Adrenal gland (tissue), 12 donors: ENCODE results near the gene PPY. TPM values are rescaled to one million over a fixed set of nuclear protein-coding genes. Genes with fewer than 3 reads are reported as not detected.

Experiments used
- DNase-seq, 7 donors: peaks; one replicate each; pipeline ENCODE4 v3.0.0-alpha.2; 2019 to 2020
- H3K27ac ChIP-seq, 5 donors: fragments of 200-600 bp; sonication (generic) in 4 of 5; 1 replicate in 3 of 5; 2 replicates in 2 of 5; pipeline versions ENCODE4 v1.5.1 to v1.8.0; 2016 to 2020; ENCODE audit warnings: mild to moderate bottlenecking in 1 of 5
- H3K27me3 ChIP-seq: fragments of 200-600 bp; 2 replicates; pipeline ENCODE4 v1.8.0; 2021
- H3K36me3 ChIP-seq, 2 donors: fragments of 200-600 bp; replicated peaks in 1 of 2; 1 replicate in 1 of 2; 2 replicates in 1 of 2; pipeline versions ENCODE4 v1.5.1 to v1.8.0; 2018 to 2022
- H3K4me1 ChIP-seq, 2 donors: fragments of 200-600 bp; replicated peaks in 1 of 2; 1 replicate in 1 of 2; 2 replicates in 1 of 2; pipeline versions ENCODE4 v1.5.1 to v1.8.0; 2018 to 2021
- H3K4me3 ChIP-seq, 4 donors: fragments of 200-600 bp; sonication (generic) in 3 of 4; one replicate each; pipeline ENCODE4 v1.5.1; 2016 to 2018
- H3K9me3 ChIP-seq, 3 donors: fragments of 200-600 bp; sonication (generic) in 1 of 3; replicated peaks in 1 of 3; 1 replicate in 2 of 3; 2 replicates in 1 of 3; pipeline versions ENCODE4 v1.5.1 to v1.8.0; 2016 to 2021
- POLR2A ChIP-seq, 2 donors: fragments of 450-650 bp; IDR thresholded peaks; one replicate each; pipeline ENCODE4 v1.6.1; 2017; ENCODE audit warnings: antibody characterized with exemption in 2 of 2, mild to moderate bottlenecking in 2 of 2, moderate library complexity in 1 of 2
- WGBS, 4 donors: extraction: QIAGEN DNeasy Blood & Tissue Kit in 2 of 4; methylation state at CpG; one replicate each; pipeline versions ENCODE4 v1.1.5 to v1.1.7; 2013 to 2017; 5-methylcytosine and 5-hydroxymethylcytosine counted together
- intact Hi-C, 2 donors: fragments of 100-400 bp; cut with DNase I; formaldehyde crosslinking; loops; one replicate each; pipeline versions ENCODE4 v1.14.1 to v1.15.0; 2022 to 2023
- polyA plus RNA-seq, 3 donors: library from polyadenylated mRNA; stranded (reverse); fragments of 200-250 nt in 2 of 3; fragments of 350-450 nt in 1 of 3; fragmentation: Illumina TruSeq in 1 of 3; extraction: RNeasy Lipid Tissue Mini Kit (QIAGEN cat#74804) in 1 of 3; gene quantifications; one replicate each; pipeline ENCODE4 v1.2.3, GENCODE V29; 2013 to 2014
- total RNA-seq, 9 donors: library from RNA; depleted of rRNA in 4 of 9; stranded (reverse); fragments of >200 nt in 4 of 9; fragments of 120-200 nt in 1 of 9; fragmentation: NEBNext Ultra II Directional in 1 of 9; extraction: Animal tissue kit (Norgen Biotek cat#: 25700) in 1 of 9; gene quantifications; one replicate each; pipeline versions ENCODE4 v1.1.0 to v1.2.4, GENCODE V29; 2013 to 2023
- TF ChIP-seq, protein P1 (sequence below), 6 experiments: fragments of 450-650 bp in 4 of 6; fragments of 200-600 bp in 2 of 6; sonication (generic) in 1 of 6; IDR thresholded peaks; 1 replicate in 5 of 6; 2 replicates in 1 of 6; pipeline versions ENCODE4 v1.5.1 to v1.8.0; 2016 to 2021; ENCODE audit warnings: antibody characterized with exemption in 6 of 6, mild to moderate bottlenecking in 2 of 6, moderate library complexity in 1 of 6
- donor health status: healthy with polysubstance abuse.
- donor health status: Bipolar disorder and iron deficiency.
- donor health status: DM: yes; HTN: yes; CAD: no.
- donor health status: DM: no; HTN: no; CAD: no.
- donor health status: DM: no; HTN: no; CAD: no.
- donor health status: DM: yes; HTN: yes; CAD: no.

The PPY gene
- total and polyA plus RNA-seq, 12 donors = not detected

DNA sequence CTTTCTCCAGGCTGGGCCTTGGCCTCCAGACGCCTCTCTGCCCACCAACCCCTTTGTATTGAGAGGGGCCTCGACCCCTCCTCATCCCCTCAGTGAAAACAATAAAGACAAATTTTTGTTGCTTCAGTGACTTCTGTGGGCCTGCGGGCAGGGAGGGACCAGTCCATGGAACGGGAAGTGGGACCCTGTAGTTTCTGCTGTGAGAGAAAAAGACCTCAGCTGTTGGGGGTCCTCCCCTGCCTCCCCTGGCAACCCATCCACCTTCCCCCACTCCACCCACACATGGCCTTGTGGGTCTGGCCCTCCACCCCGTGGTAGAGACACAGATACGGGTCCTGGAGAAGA, 3.5 kb downstream of the PPY start:
- TF ChIP-seq, protein P1, sequence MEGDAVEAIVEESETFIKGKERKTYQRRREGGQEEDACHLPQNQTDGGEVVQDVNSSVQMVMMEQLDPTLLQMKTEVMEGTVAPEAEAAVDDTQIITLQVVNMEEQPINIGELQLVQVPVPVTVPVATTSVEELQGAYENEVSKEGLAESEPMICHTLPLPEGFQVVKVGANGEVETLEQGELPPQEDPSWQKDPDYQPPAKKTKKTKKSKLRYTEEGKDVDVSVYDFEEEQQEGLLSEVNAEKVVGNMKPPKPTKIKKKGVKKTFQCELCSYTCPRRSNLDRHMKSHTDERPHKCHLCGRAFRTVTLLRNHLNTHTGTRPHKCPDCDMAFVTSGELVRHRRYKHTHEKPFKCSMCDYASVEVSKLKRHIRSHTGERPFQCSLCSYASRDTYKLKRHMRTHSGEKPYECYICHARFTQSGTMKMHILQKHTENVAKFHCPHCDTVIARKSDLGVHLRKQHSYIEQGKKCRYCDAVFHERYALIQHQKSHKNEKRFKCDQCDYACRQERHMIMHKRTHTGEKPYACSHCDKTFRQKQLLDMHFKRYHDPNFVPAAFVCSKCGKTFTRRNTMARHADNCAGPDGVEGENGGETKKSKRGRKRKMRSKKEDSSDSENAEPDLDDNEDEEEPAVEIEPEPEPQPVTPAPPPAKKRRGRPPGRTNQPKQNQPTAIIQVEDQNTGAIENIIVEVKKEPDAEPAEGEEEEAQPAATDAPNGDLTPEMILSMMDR (IDR thresholded peaks at IDR 0.05) = no peak
- no peak for TF ChIP-seq POLR2A (IDR thresholded peaks at IDR 0.05)
- intact Hi-C loops = no loop called here
- no peaks in the 10 kb centered on the region for H3K4me1 ChIP-seq
- peaks cover 7% of the 10 kb centered on the region for H3K27me3 ChIP-seq
- H3K36me3 ChIP-seq = no peaks in the 10 kb centered on the region
- H3K4me3 ChIP-seq = no peak overlapping the region
- WGBS, 4 donors = 58 to 71% (median 64%) methylated on average over 5 to 6 of the region's 6 CpGs
- no peaks in the 10 kb centered on the region for H3K9me3 ChIP-seq
- no peak overlapping the region for H3K27ac ChIP-seq
- no peak for DNase-seq

DNA sequence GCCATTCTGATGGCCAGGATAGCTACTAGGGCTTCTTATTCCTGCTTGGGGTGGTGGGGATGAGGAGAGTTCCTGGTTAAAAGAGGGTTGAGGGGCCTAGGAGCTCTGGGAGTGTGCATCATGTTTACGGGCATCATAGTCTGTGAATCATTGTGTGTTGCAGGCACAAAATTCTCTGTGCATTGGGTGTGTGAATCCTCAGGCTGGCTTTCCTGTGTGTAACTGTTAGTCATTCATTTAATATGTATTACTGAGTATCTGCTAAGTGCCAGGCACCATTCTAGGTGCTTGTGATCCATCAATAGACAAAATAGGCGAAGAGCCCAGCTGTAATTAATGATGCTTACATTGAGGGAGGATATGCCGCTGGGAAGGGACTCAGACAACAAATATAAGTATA, 5.8 kb downstream of the PPY start:
- Histone ChIP-seq H3K36me3 (no peaks in the 10 kb centered on the region), H3K4me1 (no peaks in the 10 kb centered on the region), H3K27ac (no peak overlapping the region), H3K27me3 (peaks cover 7% of the 10 kb centered on the region), H3K4me3 (no peak overlapping the region), H3K9me3 (no peaks in the 10 kb centered on the region)
- no peak for DNase-seq
- intact Hi-C loops = no loop called here
- WGBS, 4 donors = 75 to 97% (median 94%) methylated on average over 3 of the region's 3 CpGs
- no peak for TF ChIP-seq POLR2A (IDR thresholded peaks at IDR 0.05)
- TF ChIP-seq, protein P1 (IDR thresholded peaks at IDR 0.05) = no peak

DNA sequence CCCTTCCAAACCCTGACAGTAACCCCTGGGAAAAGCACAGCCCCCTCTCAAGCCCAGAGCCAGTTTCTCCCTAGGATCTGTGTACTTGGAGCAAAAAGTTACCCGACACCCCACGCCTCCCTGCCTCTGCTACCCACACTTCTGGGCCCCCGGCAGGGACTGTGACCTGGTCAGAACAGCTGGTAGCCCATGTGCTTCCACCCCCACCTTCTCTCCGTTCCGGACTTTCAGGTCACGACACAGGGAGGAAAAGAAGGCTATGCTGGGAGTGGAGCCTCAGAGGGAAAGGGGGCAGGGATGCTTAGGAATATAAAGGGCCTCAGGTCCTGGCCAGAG, 6.4 kb downstream of the PPY start:
- intact Hi-C loops = no loop called here
- no peak overlapping the region for H3K4me3 ChIP-seq
- H3K36me3 ChIP-seq = no peaks in the 10 kb centered on the region
- H3K4me1 ChIP-seq = no peaks in the 10 kb centered on the region
- DNase-seq = no peak
- TF ChIP-seq POLR2A (IDR thresholded peaks at IDR 0.05) = no peak
- no peaks in the 10 kb centered on the region for H3K9me3 ChIP-seq
- no peak overlapping the region for H3K27ac ChIP-seq
- peaks cover 7% of the 10 kb centered on the region for H3K27me3 ChIP-seq
- 76 to 87% (median 80%) methylated on average over 6 of the region's 6 CpGs for WGBS, 4 donors

DNA sequence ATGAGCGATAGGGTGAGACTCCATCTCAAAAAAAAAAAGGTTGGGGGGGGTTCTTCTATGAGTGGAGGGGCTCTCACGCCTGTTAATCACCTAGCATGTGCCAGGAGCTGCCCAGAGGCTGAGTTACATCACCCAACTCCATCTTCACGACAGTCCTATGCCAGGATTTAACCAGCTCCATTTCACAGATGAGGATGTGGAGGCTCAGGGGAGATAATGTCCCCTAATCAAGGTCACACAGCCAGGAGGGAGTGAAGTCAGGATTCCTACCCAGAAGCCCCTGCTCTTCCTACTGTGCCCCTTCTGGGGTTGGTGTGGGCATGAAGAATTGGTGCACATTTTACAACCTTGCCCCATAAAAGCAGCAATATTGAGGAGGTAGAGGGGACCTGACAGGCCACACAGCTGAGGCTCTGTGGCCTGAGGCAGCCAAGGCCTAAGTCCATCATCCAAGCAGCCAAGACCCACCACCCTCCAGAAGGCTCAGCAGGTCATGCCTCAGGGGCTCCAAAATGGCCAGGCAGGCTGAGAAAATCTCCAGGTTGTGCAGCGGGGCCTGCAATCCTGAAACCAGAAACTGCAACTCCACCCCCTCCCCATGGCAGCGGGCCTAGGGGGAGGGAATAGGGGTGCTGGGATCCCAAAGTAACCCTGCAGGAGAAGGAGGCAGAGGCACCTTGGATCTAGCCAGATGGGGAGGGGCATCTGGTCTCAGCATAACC, 6.9 kb downstream of the PPY start:
- no peaks in the 10 kb centered on the region for H3K36me3 ChIP-seq
- intact Hi-C loops = no loop called here
- H3K4me1 ChIP-seq = no peaks in the 10 kb centered on the region
- H3K4me3 ChIP-seq = no peak overlapping the region
- H3K27me3 ChIP-seq = peaks cover 7% of the 10 kb centered on the region
- no peaks in the 10 kb centered on the region for H3K9me3 ChIP-seq
- TF ChIP-seq, protein P1 (IDR thresholded peaks at IDR 0.05) = no peak
- no peak for TF ChIP-seq POLR2A (IDR thresholded peaks at IDR 0.05)
- WGBS, 4 donors = 71 to 87% (median 83%) methylated on average over 4 to 5 of the region's 5 CpGs
- no peak overlapping the region for H3K27ac ChIP-seq
- DNase-seq = no peak

DNA sequence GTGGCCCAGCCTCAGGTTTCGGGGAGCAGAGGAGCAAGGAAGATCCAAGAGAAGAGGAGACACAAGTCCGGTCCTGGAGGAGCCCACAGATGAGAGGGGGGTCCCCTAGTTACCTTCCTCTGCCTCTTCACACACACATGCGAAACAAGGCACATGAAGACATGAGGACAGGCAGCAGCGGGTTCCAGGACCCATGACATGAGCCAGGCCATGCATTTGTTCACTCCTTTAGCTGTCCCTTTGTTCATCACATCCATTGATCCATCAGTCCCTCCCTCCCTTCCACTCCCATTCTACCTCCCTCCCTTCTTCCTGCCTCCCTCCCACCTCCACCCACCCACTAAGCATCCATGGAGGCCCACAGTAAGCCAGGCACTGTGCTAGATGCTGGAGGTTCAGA, 9.4 kb downstream of the PPY start:
- TF ChIP-seq POLR2A (IDR thresholded peaks at IDR 0.05) = no peak
- TF ChIP-seq, protein P1 (IDR thresholded peaks at IDR 0.05) = no peak
- Histone ChIP-seq H3K27ac (no peak overlapping the region), H3K36me3 (no peaks in the 10 kb centered on the region), H3K4me1 (no peaks in the 10 kb centered on the region), H3K4me3 (no peak overlapping the region), H3K9me3 (no peaks in the 10 kb centered on the region), H3K27me3 (peaks cover 3% of the 10 kb centered on the region)
- no peak for DNase-seq
- WGBS, 4 donors = 80 to 94% (median 89%) methylated on average over 4 of the region's 4 CpGs
- intact Hi-C loops = no loop called here
